ENCODE results near the gene CCDC192. TPM values are rescaled to one million over a fixed set of nuclear protein-coding genes. Genes with fewer than 3 reads are reported as not detected.

The CCDC192 gene
- total RNA-seq, 4 donors from 2014 or later, result not detected

DNA sequence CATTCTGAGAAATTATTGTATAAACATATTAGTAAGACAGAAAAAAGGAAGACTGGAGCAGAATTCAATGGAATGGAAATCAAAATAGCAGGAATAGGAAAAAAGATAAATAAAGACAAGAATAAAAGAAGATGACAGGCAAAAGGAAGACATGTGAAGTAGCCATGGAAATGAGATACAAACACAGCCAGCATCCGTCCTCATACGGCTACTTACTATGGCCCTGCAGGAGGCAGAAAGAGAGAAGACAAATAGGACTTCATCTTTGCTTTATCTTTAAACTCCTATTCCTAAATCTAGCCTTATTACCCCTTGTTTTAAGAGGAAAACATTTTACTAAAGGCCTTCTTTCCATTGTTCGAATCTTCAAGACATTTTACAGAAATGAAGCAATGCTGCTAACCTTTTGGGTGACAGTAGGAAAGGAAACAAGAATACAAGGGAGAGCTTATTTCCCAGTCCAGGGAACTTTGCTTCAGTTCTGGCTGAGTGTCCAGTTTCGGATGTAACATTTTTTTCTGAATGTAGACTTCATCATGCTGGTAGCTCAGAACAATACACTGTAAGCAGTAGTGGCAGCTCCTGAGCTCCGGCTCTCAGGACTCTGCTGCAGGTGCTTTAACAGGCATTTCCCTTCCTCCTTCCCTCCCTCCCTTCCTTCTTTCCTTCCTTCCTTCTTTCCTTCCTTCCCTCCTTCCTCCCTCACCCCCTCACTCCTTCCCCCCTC lies 274.0 kb downstream of the CCDC192 start:
- intact Hi-C loops (cut with DNase I; ENCODE audit: low total_unique reads) (no loop called here), in situ Hi-C loops (cut with MboI; ENCODE audit: low pct_ligation_motif_present in 1 of 4, low pct_unique_long_range_greater_than_20kb in 1 of 4, low sequenced_read_pairs in 3 of 4) (no loop called here)
- WGBS, 2 donors (ENCODE audit: low coverage in 1 of 2), result 72 to 78% methylated on average over 5 of the region's 5 CpGs
- Histone ChIP-seq H3K27ac (peak overlapping the region in 1 of 4 donors; percentile 33), H3K4me1 (peaks cover 0 to 3% (median 0%) of the 10 kb centered on the region in 4 donors), H3K36me3 (no peaks in the 10 kb centered on the region), H3K27me3 (no peaks in the 10 kb centered on the region), H3K4me3 (no peak overlapping the region), H3K9me3 (no peaks in the 10 kb centered on the region)
- no peak for TF ChIP-seq EP300 (IDR thresholded peaks at IDR 0.05; ENCODE audit: low read depth)
- TF ChIP-seq POLR2A (IDR thresholded peaks at IDR 0.05), result no peak
- TF ChIP-seq POLR2AphosphoS5 (IDR thresholded peaks at IDR 0.05), result no peak
- TF ChIP-seq CTCF (IDR thresholded peaks at IDR 0.05), result no peak
- DNase-seq, result no peak

DNA sequence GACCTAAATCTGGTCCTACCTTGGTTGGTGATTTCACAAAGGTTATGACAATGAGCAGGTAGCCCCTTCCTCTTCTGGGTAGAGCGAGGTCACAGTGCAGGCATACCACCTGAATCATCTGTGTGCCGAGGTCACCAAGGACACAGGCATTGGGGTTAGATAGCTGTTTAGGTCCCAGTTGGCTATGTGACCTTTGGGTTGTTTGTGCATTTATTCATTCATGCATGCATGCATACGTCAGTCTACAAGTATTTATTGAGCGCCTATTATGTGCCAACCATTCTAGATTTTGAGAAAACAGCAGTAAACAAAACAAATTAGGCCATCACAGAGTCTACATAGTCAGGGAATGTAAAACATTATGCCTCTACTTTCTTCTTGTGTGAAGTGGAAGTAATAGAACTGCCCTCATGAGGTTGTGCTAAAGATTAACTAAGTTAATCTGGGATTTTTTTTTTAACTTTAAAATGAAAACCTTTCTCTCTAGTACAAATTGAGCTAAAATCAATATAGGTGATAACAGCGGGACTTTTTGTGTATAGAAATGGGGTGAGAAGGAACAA lies 275.6 kb downstream of the CCDC192 start:
- Histone ChIP-seq H3K4me3 (no peak overlapping the region), H3K9me3 (no peaks in the 10 kb centered on the region), H3K4me1 (peaks cover 0 to 3% (median 0%) of the 10 kb centered on the region in 4 donors), H3K27ac (no peak overlapping the region), H3K27me3 (no peaks in the 10 kb centered on the region), H3K36me3 (no peaks in the 10 kb centered on the region)
- intact Hi-C loops (cut with DNase I; ENCODE audit: low total_unique reads), result no loop called here
- in situ Hi-C loops (cut with MboI; ENCODE audit: low pct_ligation_motif_present in 1 of 4, low pct_unique_long_range_greater_than_20kb in 1 of 4, low sequenced_read_pairs in 3 of 4), result no loop called here
- TF ChIP-seq EP300 (IDR thresholded peaks at IDR 0.05; ENCODE audit: low read depth) (no peak), POLR2A (IDR thresholded peaks at IDR 0.05) (no peak), POLR2AphosphoS5 (IDR thresholded peaks at IDR 0.05) (no peak), CTCF (IDR thresholded peaks at IDR 0.05) (no peak)
- no peak for DNase-seq
- 77 to 82% methylated on average over 4 to 5 of the region's 5 CpGs for WGBS, 2 donors (ENCODE audit: low coverage in 1 of 2)

DNA sequence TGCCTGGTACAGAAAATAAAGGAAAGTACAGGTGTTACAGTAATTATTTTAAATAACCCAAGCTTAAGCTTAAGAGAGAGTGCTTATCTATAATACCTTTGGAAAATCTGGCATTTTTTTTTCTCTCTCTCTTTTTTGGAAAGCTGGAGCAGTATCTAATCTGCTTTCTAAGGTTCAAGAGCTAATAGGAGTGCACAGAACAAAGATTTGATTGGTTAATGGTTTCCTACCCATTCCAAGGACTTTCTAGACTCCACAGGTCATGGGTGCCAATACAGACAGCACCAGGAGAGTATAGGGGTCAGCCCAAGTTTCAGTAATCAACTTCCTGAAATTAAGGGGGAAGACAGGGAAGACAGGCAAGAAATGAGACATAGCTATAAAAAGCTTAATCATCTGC lies 276.3 kb downstream of the CCDC192 start:
- Histone ChIP-seq H3K27me3 (no peaks in the 10 kb centered on the region), H3K4me1 (peaks cover 0 to 3% (median 0%) of the 10 kb centered on the region in 4 donors), H3K9me3 (no peaks in the 10 kb centered on the region), H3K36me3 (no peaks in the 10 kb centered on the region), H3K4me3 (no peak overlapping the region), H3K27ac (no peak overlapping the region)
- intact Hi-C loops (cut with DNase I; ENCODE audit: low total_unique reads), result no loop called here
- in situ Hi-C loops (cut with MboI; ENCODE audit: low pct_ligation_motif_present in 1 of 4, low pct_unique_long_range_greater_than_20kb in 1 of 4, low sequenced_read_pairs in 3 of 4), result no loop called here
- DNase-seq, result no peak
- no peak for TF ChIP-seq EP300 (IDR thresholded peaks at IDR 0.05; ENCODE audit: low read depth)
- TF ChIP-seq POLR2A (IDR thresholded peaks at IDR 0.05), result no peak
- no peak for TF ChIP-seq POLR2AphosphoS5 (IDR thresholded peaks at IDR 0.05)
- TF ChIP-seq CTCF (IDR thresholded peaks at IDR 0.05), result no peak

DNA sequence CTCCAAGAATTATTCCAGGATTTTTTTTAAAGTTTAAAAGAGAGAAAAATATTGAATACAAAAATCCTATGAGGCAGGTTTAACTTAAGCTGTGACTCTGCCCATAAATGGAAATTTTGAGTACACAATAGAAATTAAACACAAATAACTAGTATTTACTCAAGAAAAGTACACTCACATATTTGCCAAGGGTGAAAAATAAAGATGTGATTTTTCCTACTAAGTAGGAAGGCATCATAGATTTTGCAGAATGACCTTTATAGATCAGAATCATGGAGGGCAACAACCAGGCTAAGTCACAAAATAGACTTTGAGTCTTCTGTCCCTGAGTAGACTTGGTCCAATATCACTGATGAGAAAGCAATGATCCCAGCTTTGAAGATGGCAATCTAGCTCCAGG lies 277.7 kb downstream of the CCDC192 start:
- no peaks in the 10 kb centered on the region for H3K9me3 ChIP-seq
- intact Hi-C loops (cut with DNase I; ENCODE audit: low total_unique reads) (no loop called here), in situ Hi-C loops (cut with MboI; ENCODE audit: low pct_ligation_motif_present in 1 of 4, low pct_unique_long_range_greater_than_20kb in 1 of 4, low sequenced_read_pairs in 3 of 4) (no loop called here)
- H3K36me3 ChIP-seq, result no peaks in the 10 kb centered on the region
- no peak overlapping the region for H3K27ac ChIP-seq
- peaks cover 0 to 3% (median 0%) of the 10 kb centered on the region in 4 donors for H3K4me1 ChIP-seq
- H3K27me3 ChIP-seq, result no peaks in the 10 kb centered on the region
- DNase-seq, result no peak
- TF ChIP-seq CTCF (IDR thresholded peaks at IDR 0.05), result no peak
- no peak for TF ChIP-seq POLR2A (IDR thresholded peaks at IDR 0.05)
- TF ChIP-seq EP300 (IDR thresholded peaks at IDR 0.05; ENCODE audit: low read depth), result no peak
- H3K4me3 ChIP-seq, result no peak overlapping the region

Measured in transverse colon (tissue), 4 donors.